Stimulated activated effector memory CD8-positive, alpha-beta T cell treated with anti-CD3 and anti-CD28 coated beads, Interleukin-12 subunit alpha, Interleukin-12 subunit beta, amount 100 ng/mL, for 72 hours (primary cell): Measurements from ENCODE around the gene ZYX.
A peak's percentile ranks its signal among the peaks of the same experiment; 100 is the strongest.
"Not testable (repeated sequence)": the region's sequence is repeated elsewhere in the genome, so short reads cannot be mapped to it uniquely, and the experiment has no call there.

ENCODE experiments used
- ATAC-seq: fragments of 150-1000 bp; cut with Tn5 transposase; 2 replicates; pipeline ENCODE4 v1.10.0; 2021
- DNase-seq, 2 donors: peaks; one replicate each; pipeline ENCODE4 v3.0.0; 2021 to 2022; ENCODE audit warnings: low spot score in 2 of 2
- H3K27ac Mint-ChIP-seq: one replicate; pipeline ENCODE4 v1.8.0; 2022; ENCODE audit warnings: mild to moderate bottlenecking, mixed read lengths
- H3K36me3 Mint-ChIP-seq: one replicate; pipeline ENCODE4 v1.8.0; 2022; ENCODE audit warnings: mild to moderate bottlenecking, mixed read lengths
- H3K4me1 Mint-ChIP-seq: one replicate; pipeline ENCODE4 v1.8.0; 2022; ENCODE audit warnings: mixed read lengths
- H3K4me3 Mint-ChIP-seq: one replicate; pipeline ENCODE4 v1.8.0; 2022; ENCODE audit warnings: mild to moderate bottlenecking, mixed read lengths
- H3K9me3 Mint-ChIP-seq: one replicate; pipeline ENCODE4 v1.8.0; 2022; ENCODE audit warnings: mixed read lengths

The ZYX gene

GRCh38 chr7:143388051-143388450 is 6.9 kb downstream of the ZYX start:
- DNase-seq (no peak), ATAC-seq (no peak)
- H3K4me1 Mint-ChIP-seq: peaks cover 21% of the 10 kb centered on the region
- H3K36me3 Mint-ChIP-seq: peaks cover 36% of the 10 kb centered on the region
- no peaks in the 10 kb centered on the region for H3K9me3 Mint-ChIP-seq
- no peak overlapping the region for H3K4me3 Mint-ChIP-seq
- no peak overlapping the region for H3K27ac Mint-ChIP-seq

DNA sequence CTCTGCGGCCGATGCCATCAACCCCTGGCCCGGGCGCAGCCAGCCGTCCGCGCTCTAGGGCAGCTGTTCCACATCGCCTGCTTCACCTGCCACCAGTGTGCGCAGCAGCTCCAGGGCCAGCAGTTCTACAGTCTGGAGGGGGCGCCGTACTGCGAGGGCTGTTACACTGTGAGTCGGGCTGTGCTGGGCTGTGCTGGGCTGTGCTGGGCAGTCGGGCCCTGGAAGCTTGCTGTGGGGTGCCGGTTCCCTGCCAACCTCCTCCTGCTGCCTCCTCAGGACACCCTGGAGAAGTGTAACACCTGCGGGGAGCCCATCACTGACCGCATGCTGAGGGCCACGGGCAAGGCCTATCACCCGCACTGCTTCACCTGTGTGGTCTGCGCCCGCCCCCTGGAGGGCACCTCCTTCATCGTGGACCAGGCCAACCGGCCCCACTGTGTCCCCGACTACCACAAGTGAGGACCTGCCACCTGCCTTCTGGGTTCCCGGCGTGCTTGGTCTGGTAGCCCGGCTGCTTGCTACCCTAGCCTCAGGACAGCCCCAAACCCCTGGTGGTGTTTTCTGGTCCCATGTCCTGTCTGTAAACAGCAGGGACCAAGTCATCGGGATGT is 7.5 kb downstream of the ZYX start:
- Mint-ChIP-seq H3K36me3 (peaks cover 33% of the 10 kb centered on the region), H3K27ac (peak overlapping the region; percentile 77), H3K9me3 (no peaks in the 10 kb centered on the region), H3K4me3 (no peak overlapping the region), H3K4me1 (peaks cover 21% of the 10 kb centered on the region)
- ATAC-seq (no peak), DNase-seq (no peak)

- H3K4me1 Mint-ChIP-seq: peaks cover 25% of the 10 kb centered on the region
- no peak for ATAC-seq
- H3K36me3 Mint-ChIP-seq: peaks cover 39% of the 10 kb centered on the region
- no peak for DNase-seq
- no peak overlapping the region for H3K4me3 Mint-ChIP-seq
- H3K9me3 Mint-ChIP-seq: no peaks in the 10 kb centered on the region
- H3K27ac Mint-ChIP-seq: peak overlapping the region; percentile 77
Observed at GRCh38 chr7:143389316-143390103, 8.4 kb downstream of the ZYX start.

GRCh38 chr7:143390104-143390772 is 9.1 kb downstream of the ZYX start:
- peaks cover 31% of the 10 kb centered on the region for H3K4me1 Mint-ChIP-seq
- peak overlapping the region; percentile 77 for H3K27ac Mint-ChIP-seq
- no peaks in the 10 kb centered on the region for H3K9me3 Mint-ChIP-seq
- no peak overlapping the region for H3K4me3 Mint-ChIP-seq
- DNase-seq: no peak
- H3K36me3 Mint-ChIP-seq: peaks cover 39% of the 10 kb centered on the region
- no peak for ATAC-seq

GRCh38 chr7:143390773-143391317 is 9.7 kb downstream of the ZYX start:
- Mint-ChIP-seq H3K4me3 (no peak overlapping the region), H3K27ac (no peak overlapping the region), H3K36me3 (peaks cover 39% of the 10 kb centered on the region), H3K4me1 (peaks cover 34% of the 10 kb centered on the region), H3K9me3 (no peaks in the 10 kb centered on the region)
- no peak for DNase-seq
- no peak for ATAC-seq

DNA sequence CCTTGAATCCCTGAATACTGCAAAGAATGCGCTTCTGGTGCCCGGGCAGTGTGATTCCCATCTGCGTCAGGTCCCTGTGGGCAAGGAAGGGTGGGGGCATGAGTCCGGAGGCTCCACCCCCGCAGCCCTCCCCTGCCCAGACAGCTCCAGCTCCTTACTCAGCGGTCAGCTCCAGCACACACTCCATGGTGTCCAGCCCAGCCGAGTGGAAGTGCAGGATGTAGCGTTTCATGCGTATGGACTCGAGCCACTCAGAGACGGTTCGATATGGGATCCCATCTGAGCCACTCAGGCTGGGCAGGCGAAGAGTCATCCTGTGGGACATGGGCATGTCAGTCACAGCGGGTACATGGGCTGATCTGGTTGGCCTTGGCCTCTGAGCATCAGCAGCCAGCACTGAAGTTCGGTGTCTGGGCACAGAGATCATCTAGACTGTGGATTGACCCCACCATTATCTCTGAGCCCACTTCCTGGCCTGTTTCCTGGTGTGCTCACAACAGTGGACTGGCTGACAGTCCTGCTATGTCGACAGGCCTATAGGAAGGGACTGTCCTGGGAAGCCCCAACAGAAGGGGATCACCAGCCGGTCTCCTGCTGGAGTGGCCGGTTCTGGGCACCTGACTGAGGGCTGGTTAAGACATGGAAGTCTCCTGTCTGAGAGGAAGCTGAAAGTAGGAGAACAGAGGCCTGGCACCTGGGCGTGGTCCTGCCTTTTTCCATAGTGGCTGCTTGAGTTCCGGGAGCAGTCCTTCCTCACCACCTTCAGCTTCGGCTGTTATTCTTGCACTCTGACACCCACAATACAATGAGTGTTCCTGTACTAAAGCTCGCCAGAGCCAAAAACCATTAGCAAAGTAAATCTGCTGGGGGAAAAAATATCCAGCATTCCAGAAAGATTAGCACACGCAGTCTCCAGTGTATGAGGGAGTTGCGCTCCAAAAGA is 10.6 kb downstream of the ZYX start:
- H3K36me3 Mint-ChIP-seq: peaks cover 39% of the 10 kb centered on the region
- H3K4me3 Mint-ChIP-seq: no peak overlapping the region
- DNase-seq (no peak), ATAC-seq (no peak)
- peak overlapping the region; percentile 12 for H3K27ac Mint-ChIP-seq
- no peaks in the 10 kb centered on the region for H3K9me3 Mint-ChIP-seq
- peaks cover 34% of the 10 kb centered on the region for H3K4me1 Mint-ChIP-seq

DNA sequence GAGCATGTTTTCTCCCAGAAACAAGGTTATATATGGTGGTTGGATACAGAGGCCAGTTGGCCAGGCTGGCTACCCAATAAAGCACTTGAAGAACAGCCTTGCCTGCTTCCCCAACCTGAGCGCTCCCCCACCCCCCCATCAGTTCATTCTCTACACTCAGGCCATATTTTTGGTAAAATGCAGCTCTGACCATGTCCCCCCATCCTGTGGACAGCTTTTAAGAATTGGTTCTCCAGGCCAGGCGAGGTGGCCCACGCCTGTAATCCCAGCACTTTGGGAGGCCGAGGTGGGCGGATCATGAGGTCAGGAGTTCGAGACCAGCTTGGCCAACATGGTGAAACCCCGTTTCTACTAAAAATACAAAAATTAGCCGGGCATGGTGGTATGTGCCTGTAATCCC is 11.3 kb downstream of the ZYX start:
- not testable (repeated sequence) for H3K27ac Mint-ChIP-seq, H3K4me3 Mint-ChIP-seq
- H3K36me3 Mint-ChIP-seq: peaks cover 39% of the 10 kb centered on the region

GRCh38 chr7:143392875-143393266 is 11.7 kb downstream of the ZYX start:
- Mint-ChIP-seq H3K9me3 (no peaks in the 10 kb centered on the region), H3K4me1 (peaks cover 34% of the 10 kb centered on the region), H3K27ac (peak overlapping the region; percentile 66), H3K4me3 (no peak overlapping the region), H3K36me3 (peaks cover 39% of the 10 kb centered on the region)
- DNase-seq: no peak
- no peak for ATAC-seq

More for the DNA sequence above, 11.3 kb downstream of the ZYX start:
- peaks cover 34% of the 10 kb centered on the region for H3K4me1 Mint-ChIP-seq
- not testable (repeated sequence) for DNase-seq, ATAC-seq, H3K9me3 Mint-ChIP-seq

DNA sequence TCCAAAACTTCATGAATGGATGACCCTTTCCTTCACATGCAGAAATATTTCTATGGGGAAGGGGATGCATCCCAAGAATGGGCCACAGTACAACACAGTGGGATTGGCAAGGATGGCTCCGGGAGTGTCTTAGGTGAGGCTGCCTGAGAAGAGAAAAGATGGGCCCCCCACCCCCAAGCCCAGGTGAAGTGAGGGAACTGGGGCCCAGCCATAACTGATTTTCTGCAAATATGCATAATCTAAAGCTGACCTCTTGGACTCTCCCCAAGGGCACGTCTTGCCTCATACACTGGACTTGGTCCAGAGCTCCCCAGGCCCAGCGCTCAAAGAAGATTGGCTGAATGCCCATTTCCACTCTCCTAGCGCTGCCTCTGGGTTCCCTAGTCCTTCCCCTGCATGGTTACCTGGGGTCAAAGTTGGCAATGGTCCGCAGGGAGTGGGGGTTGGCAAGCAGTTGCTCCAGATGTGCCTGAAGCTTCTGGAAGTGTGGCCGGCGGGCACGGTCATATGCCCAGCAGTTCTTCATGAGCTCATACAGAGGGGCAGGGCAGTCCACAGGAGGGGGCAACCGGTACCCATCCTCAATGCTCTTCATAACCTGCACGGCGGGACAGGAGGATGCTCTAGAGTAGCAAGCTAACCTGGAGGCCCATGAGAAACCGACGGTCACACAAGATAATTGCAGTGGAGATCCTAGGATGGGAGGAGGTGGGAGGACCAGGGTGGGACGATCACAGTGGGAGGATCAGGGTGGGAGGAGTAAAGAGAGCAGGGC is 12.3 kb downstream of the ZYX start:
- Mint-ChIP-seq H3K4me3 (no peak overlapping the region), H3K36me3 (peaks cover 38% of the 10 kb centered on the region), H3K4me1 (peaks cover 34% of the 10 kb centered on the region), H3K27ac (peak overlapping the region; percentile 66), H3K9me3 (no peaks in the 10 kb centered on the region)
- ATAC-seq (no peak), DNase-seq (no peak)

GRCh38 chr7:143394068-143394467 is 12.9 kb downstream of the ZYX start:
- DNase-seq (no peak), ATAC-seq (no peak)
- peaks cover 32% of the 10 kb centered on the region for H3K4me1 Mint-ChIP-seq
- H3K36me3 Mint-ChIP-seq: peaks cover 32% of the 10 kb centered on the region
- H3K27ac Mint-ChIP-seq: peak overlapping the region; percentile 66
- H3K4me3 Mint-ChIP-seq: no peak overlapping the region
- no peaks in the 10 kb centered on the region for H3K9me3 Mint-ChIP-seq

GRCh38 chr7:143394777-143395176 is 13.6 kb downstream of the ZYX start:
- DNase-seq: no peak
- peak overlapping the region; percentile 18 for H3K27ac Mint-ChIP-seq
- no peak for ATAC-seq
- H3K36me3 Mint-ChIP-seq: peaks cover 30% of the 10 kb centered on the region
- H3K4me1 Mint-ChIP-seq: peaks cover 26% of the 10 kb centered on the region
- no peak overlapping the region for H3K4me3 Mint-ChIP-seq
- H3K9me3 Mint-ChIP-seq: no peaks in the 10 kb centered on the region

GRCh38 chr7:143395187-143396149 is 14.3 kb downstream of the ZYX start:
- H3K36me3 Mint-ChIP-seq: peaks cover 23% of the 10 kb centered on the region
- DNase-seq (no peak), ATAC-seq (no peak)
- no peaks in the 10 kb centered on the region for H3K9me3 Mint-ChIP-seq
- no peak overlapping the region for H3K4me3 Mint-ChIP-seq
- H3K4me1 Mint-ChIP-seq: peaks cover 21% of the 10 kb centered on the region
- peak overlapping the region; percentile 18 for H3K27ac Mint-ChIP-seq

DNA sequence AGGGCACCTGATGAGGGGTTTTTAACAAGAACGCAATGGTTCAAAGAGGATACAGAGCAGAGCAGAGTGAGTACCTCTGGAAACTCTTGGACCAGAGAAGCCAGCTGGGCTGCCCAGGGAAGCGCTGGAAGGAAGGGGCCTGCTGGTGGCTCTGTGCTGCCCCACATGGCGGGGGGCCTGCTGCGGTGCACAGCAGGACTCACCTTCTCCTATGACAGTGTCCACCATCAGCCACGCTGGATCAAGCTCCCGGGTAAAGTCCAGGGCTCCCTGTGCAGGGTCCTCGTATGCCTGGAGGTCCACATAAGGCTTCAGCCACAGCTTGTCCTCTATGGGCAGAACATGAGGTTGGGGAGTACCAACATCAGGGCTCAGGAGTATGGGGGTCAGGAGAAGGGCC is 15.0 kb downstream of the ZYX start:
- H3K27ac Mint-ChIP-seq: no peak overlapping the region

More for the DNA sequence above, 15.0 kb downstream of the ZYX start:
- DNase-seq (no peak), ATAC-seq (no peak)
- Mint-ChIP-seq H3K4me1 (peaks cover 21% of the 10 kb centered on the region), H3K9me3 (no peaks in the 10 kb centered on the region), H3K4me3 (no peak overlapping the region), H3K36me3 (peaks cover 16% of the 10 kb centered on the region)
